ENCODE results near the gene PLEKHG1.

DNA sequence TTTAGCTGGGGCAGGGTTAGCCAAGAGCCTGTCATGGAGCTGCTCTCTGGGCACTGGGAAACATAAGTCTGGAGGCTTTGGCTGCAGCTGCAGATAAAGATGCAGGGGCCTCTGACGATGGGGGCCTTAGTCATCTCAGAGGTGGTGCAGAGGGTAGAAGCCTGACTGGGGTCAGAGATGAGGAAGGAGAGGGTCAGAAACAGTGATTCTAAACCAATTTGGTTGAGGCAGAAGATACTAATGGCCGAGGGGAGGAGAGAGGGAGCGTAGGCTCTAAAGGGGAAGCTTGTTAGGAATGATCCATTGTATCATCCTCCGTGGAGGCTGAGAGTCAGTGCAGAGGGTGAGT, 33.8 kb downstream of the PLEKHG1 start:
- TF ChIP-seq, protein P1, sequence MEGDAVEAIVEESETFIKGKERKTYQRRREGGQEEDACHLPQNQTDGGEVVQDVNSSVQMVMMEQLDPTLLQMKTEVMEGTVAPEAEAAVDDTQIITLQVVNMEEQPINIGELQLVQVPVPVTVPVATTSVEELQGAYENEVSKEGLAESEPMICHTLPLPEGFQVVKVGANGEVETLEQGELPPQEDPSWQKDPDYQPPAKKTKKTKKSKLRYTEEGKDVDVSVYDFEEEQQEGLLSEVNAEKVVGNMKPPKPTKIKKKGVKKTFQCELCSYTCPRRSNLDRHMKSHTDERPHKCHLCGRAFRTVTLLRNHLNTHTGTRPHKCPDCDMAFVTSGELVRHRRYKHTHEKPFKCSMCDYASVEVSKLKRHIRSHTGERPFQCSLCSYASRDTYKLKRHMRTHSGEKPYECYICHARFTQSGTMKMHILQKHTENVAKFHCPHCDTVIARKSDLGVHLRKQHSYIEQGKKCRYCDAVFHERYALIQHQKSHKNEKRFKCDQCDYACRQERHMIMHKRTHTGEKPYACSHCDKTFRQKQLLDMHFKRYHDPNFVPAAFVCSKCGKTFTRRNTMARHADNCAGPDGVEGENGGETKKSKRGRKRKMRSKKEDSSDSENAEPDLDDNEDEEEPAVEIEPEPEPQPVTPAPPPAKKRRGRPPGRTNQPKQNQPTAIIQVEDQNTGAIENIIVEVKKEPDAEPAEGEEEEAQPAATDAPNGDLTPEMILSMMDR (IDR thresholded peaks at IDR 0.05), result no peak
- TF ChIP-seq POLR2A (IDR thresholded peaks at IDR 0.05), result no peak

All from testis (tissue), 2 donors.